Stimulated activated CD8-positive, alpha-beta memory T cell treated with anti-CD3 and anti-CD28 coated beads, Interleukin-15, amount 100 ng/mL, for 48 hours (primary cell): ENCODE data around the gene ARMC10.
"Not testable (repeated sequence)": the region's sequence is repeated elsewhere in the genome, so short reads cannot be mapped to it uniquely, and the experiment has no call there.

ENCODE experiments used
- DNase-seq, 2 donors: peaks; one replicate each; pipeline ENCODE4 v3.0.0-alpha.2; 2020; ENCODE audit warnings: low read depth in 2 of 2

The ARMC10 gene

DNA sequence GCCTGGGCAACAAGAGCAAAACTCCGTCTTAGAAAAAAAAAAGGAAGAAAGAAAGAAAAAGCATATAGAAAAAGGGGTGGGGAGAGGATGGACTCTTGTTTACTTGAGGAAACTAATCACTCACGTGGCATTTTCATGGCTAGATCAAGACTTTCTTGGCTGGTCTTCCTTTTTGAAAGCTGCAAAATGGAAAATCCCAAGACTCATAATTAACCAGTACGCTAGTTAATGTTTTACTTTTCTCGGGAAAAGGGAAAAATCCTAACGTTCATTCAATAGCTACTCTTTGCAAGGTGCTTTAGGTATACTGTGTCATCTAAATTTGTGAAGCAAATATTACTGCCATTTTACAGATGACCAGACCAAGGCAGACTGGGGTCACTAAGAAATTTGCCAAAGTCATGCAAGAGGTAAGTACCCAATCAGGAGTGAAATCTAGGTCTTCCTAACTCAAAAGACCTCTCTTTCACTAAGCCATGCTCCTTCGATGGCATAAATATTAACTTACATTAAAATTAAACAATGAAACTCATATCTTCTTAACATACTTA, 49.6 kb downstream of the ARMC10 start:
- DNase-seq: no peak

DNA sequence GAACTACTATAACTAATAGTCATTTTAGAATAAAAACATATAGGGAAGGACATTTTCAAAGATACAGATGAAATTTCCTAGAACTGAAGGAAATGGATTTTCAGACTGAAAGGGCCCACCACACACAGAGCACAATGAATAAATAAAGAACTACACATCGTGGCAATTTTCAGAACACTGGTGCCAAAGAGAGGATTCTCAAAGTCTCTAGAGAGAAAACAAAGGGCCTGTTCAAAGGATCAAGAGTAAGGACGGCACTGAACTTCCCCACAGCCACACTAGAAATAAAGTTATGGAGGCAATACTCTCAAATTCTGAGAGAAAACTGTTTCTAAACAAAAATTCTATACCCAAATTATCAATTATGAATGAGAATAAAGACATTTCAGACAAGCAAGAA, 52.1 kb downstream of the ARMC10 start:
- no peak for DNase-seq

GRCh38 chr7:103129702-103130549, 55.0 kb downstream of the ARMC10 start:
- no peak for DNase-seq

GRCh38 chr7:103130901-103131624, 56.1 kb downstream of the ARMC10 start:
- no peak for DNase-seq

- no peak for DNase-seq
Observed at GRCh38 chr7:103132995-103133688, 58.2 kb downstream of the ARMC10 start.

- no peak for DNase-seq
Observed at GRCh38 chr7:103134836-103135554, 60.1 kb downstream of the ARMC10 start.

DNA sequence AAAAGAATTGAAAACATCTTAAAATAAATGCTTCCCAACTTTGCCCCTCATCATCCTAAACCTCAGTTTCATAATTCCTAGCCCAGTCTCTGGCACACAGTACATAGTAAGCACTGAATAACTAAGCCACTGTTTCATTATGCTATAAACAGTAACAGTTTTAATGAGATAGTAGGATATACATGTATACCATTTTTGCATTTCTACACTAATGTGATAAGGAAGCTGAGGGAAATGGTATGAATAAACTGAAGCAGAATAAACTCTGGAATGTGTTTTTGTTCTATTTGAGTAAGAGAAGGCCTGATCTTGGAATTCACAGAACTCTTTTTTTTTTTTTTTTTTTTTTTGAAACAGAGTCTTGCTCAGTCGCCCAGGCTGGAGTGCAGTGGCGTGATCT, 65.1 kb downstream of the ARMC10 start:
- no peak for DNase-seq

- DNase-seq: no peak
Observed at GRCh38 chr7:103140685-103141084, 65.7 kb downstream of the ARMC10 start.

GRCh38 chr7:103141753-103142404, 66.9 kb downstream of the ARMC10 start:
- no peak for DNase-seq

GRCh38 chr7:103142494-103142893, 67.6 kb downstream of the ARMC10 start:
- no peak for DNase-seq

DNA sequence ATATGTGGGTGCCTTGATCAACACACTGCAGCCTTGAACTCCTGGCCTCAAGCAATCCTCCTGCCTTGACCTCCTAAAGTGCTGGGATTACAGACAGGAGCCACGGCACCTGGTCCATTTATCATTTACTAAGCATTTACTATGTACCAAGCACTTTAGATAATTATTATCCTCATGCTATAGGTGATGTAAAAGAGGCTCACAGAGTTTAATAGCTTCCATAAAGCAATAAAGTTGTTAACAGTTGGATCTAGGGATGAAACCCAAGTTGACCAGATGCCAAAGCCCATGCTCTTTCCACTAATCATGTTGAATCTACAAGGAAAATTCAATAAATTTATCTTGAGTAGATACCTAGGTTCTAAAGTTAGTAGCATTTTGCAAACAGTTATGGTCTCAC, 68.9 kb downstream of the ARMC10 start:
- DNase-seq: no peak

DNA sequence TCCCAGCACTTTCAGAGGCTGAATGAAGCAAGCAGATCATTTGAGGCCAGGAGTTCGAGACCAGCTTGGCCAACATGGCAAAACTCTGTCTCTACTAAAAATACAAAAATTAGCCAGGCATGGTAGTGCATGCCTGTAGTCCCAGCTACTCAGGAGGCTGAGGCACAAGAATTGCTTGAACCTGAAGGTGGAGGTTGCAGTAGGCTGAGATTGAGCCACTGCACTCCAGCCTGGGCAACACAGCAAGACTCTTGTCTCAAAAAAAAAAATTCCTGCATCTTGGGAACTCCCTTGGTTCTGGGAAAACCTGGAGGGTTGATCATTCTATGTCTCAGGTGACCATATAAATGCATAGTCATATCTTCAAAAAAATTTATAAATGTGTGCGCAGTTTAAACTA, 69.8 kb downstream of the ARMC10 start:
- DNase-seq: not testable (repeated sequence)

- no peak for DNase-seq
Observed at GRCh38 chr7:103148131-103148993, 73.4 kb downstream of the ARMC10 start.
